Measurements from ENCODE around the gene FAM171A1. TPM values are rescaled to one million over a fixed set of nuclear protein-coding genes. Genes with fewer than 3 reads are reported as not detected.
"Not testable (repeated sequence)": the region's sequence is repeated elsewhere in the genome, so short reads cannot be mapped to it uniquely, and the experiment has no call there.

FAM171A1 gene
- total RNA-seq, 1 donor from 2014 or later = 28.8 TPM

- no peak for DNase-seq (ENCODE audit: low read depth, low spot score)
Measured at GRCh38 chr10:15213461-15213861, 157.6 kb downstream of the FAM171A1 start.

- DNase-seq (ENCODE audit: low read depth, low spot score) = no peak
Measured at GRCh38 chr10:15211464-15211979, 159.6 kb downstream of the FAM171A1 start.

- no peak for DNase-seq (ENCODE audit: low read depth, low spot score)
Measured at GRCh38 chr10:15210521-15210920, 160.6 kb downstream of the FAM171A1 start.

GRCh38 chr10:15209827-15210509, 161.1 kb downstream of the FAM171A1 start:
- peak; percentile 51 for DNase-seq (ENCODE audit: low read depth, low spot score)

- no peak for DNase-seq (ENCODE audit: low read depth, low spot score)
Measured at GRCh38 chr10:15208221-15208620, 162.9 kb downstream of the FAM171A1 start.

- DNase-seq (ENCODE audit: low read depth, low spot score) = not testable (repeated sequence)
Measured at GRCh38 chr10:15207410-15207809, 163.7 kb downstream of the FAM171A1 start.

GRCh38 chr10:15202639-15203038, 168.4 kb downstream of the FAM171A1 start:
- DNase-seq (ENCODE audit: low read depth, low spot score) = no peak

- DNase-seq (ENCODE audit: low read depth, low spot score) = not testable (repeated sequence)
Measured at GRCh38 chr10:15202301-15202621, 168.8 kb downstream of the FAM171A1 start.

- peak; percentile 27 for DNase-seq (ENCODE audit: low read depth, low spot score)
Measured at GRCh38 chr10:15201589-15202300, 169.3 kb downstream of the FAM171A1 start.

- DNase-seq (ENCODE audit: low read depth, low spot score) = peak; percentile 95
Measured at GRCh38 chr10:15200626-15201025, 170.5 kb downstream of the FAM171A1 start.

GRCh38 chr10:15197911-15198310, 173.2 kb downstream of the FAM171A1 start:
- no peak for DNase-seq (ENCODE audit: low read depth, low spot score)

- DNase-seq (ENCODE audit: low read depth, low spot score) = no peak
Measured at GRCh38 chr10:15197276-15197675, 173.8 kb downstream of the FAM171A1 start.

GRCh38 chr10:15196021-15196834, 174.9 kb downstream of the FAM171A1 start:
- DNase-seq (ENCODE audit: low read depth, low spot score) = no peak

GRCh38 chr10:15189133-15189885, 181.8 kb downstream of the FAM171A1 start:
- no peak for DNase-seq (ENCODE audit: low read depth, low spot score)

GRCh38 chr10:15188603-15189002, 182.5 kb downstream of the FAM171A1 start:
- no peak for DNase-seq (ENCODE audit: low read depth, low spot score)

GRCh38 chr10:15183689-15184481, 187.2 kb downstream of the FAM171A1 start:
- no peak for DNase-seq (ENCODE audit: low read depth, low spot score)

GRCh38 chr10:15182540-15183207, 188.4 kb downstream of the FAM171A1 start:
- DNase-seq (ENCODE audit: low read depth, low spot score) = no peak

- DNase-seq (ENCODE audit: low read depth, low spot score) = no peak
Measured at GRCh38 chr10:15181576-15182156, 189.4 kb downstream of the FAM171A1 start.

GRCh38 chr10:15180736-15181135, 190.4 kb downstream of the FAM171A1 start:
- no peak for DNase-seq (ENCODE audit: low read depth, low spot score)

All from pulmonary artery endothelial cell (primary cell).